Esophagus muscularis mucosa (tissue), 4 donors: Measurements from ENCODE around the gene NTSR1. TPM values are rescaled to one million over a fixed set of nuclear protein-coding genes. Genes with fewer than 3 reads are reported as not detected.

ENCODE experiments used
- DNase-seq: peaks from one replicate; pipeline ENCODE4 v3.0.0-alpha.2; 2017; ENCODE audit errors: extremely low spot score
- H3K27ac ChIP-seq, 4 donors: fragments of 200-600 bp; sonication (generic); replicated peaks in 1 of 4; 1 replicate in 3 of 4; 2 replicates in 1 of 4; pipeline ENCODE4 v1.5.1; 2016 to 2019; ENCODE audit warnings: mild to moderate bottlenecking in 1 of 4
- H3K27me3 ChIP-seq, 4 donors: fragments of 200-600 bp; sonication (generic); one replicate each; pipeline versions ENCODE4 v1.5.1 to v1.6.0; 2016 to 2019
- H3K36me3 ChIP-seq, 4 donors: fragments of 200-600 bp; sonication (generic); one replicate each; pipeline ENCODE4 v1.5.1; 2016 to 2019
- H3K4me1 ChIP-seq, 4 donors: fragments of 200-600 bp; sonication (generic); one replicate each; pipeline ENCODE4 v1.5.1; 2016 to 2019
- H3K4me3 ChIP-seq, 4 donors: fragments of 200-600 bp; sonication (generic); 1 replicate in 2 of 4; 2 replicates in 2 of 4; pipeline ENCODE4 v1.5.1; 2016 to 2019; ENCODE audit warnings: mild to moderate bottlenecking in 4 of 4, moderate library complexity in 1 of 4
- H3K9me3 ChIP-seq, 4 donors: fragments of 200-600 bp; sonication (generic); 1 replicate in 3 of 4; 2 replicates in 1 of 4; pipeline ENCODE4 v1.5.1; 2016 to 2019
- EP300 ChIP-seq: sonication (generic); formaldehyde crosslinking; IDR thresholded peaks from one replicate; pipeline ENCODE4 v1.6.1; 2017; ENCODE audit warnings: antibody characterized with exemption
- POLR2A ChIP-seq: fragments of 450-650 bp; IDR thresholded peaks from one replicate; pipeline ENCODE4 v1.6.1; 2017; ENCODE audit warnings: antibody characterized with exemption, moderate library complexity, mild to moderate bottlenecking, low read depth
- POLR2AphosphoS5 ChIP-seq, 2 donors: sonication (generic); formaldehyde crosslinking; IDR thresholded peaks; one replicate each; pipeline ENCODE4 v1.6.1; 2017; ENCODE audit warnings: antibody characterized with exemption in 2 of 2
- WGBS: methylation state at CpG from one replicate; pipeline ENCODE4 v1.1.5; 2018; 5-methylcytosine and 5-hydroxymethylcytosine counted together
- intact Hi-C: fragments of 100-400 bp; cut with DNase I; formaldehyde crosslinking; loops from one replicate; pipeline ENCODE4 v1.15.1; 2023
- total RNA-seq, 4 donors: library from RNA; depleted of rRNA; stranded (reverse); fragments of >200 nt; gene quantifications; one replicate each; pipeline versions ENCODE4 v1.1.0 to v1.2.1, GENCODE V29; 2016
- TF ChIP-seq, protein P1 (sequence below), 3 experiments: fragments of 200-600 bp in 2 of 3; fragments of 450-650 bp in 1 of 3; sonication (generic) in 2 of 3; IDR thresholded peaks; one replicate each; pipeline ENCODE4 v1.5.1; 2017 to 2019; ENCODE audit warnings: antibody characterized with exemption in 3 of 3, mild to moderate bottlenecking in 2 of 3, moderate library complexity in 1 of 3

NTSR1 gene
- total RNA-seq, 4 donors from 2014 or later = 0.42 to 1.6 (median 0.80) TPM

DNA sequence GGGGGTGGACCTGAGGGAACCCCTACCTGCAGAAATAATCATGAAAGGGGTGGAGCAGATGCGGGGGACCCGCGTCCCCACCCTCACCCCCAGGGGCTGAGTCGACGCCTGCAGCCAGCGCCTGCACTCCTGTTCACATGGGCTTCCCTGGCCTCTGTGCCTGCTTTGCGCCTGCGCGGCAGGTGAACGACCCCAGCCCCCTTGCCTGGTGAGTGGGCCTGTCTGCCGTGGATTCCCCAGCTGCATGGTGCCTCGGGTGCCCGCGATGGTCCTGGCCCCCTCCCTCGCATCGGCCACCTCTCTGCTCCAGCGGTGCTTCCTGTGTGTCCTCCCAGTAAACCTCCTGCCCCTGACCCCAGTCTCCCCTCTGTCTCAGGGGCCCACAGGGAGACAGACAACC is 18.8 kb upstream of the NTSR1 start:
- intact Hi-C loops = no loop called here
- Histone ChIP-seq H3K9me3 (no peaks in the 10 kb centered on the region), H3K27ac (no peak overlapping the region), H3K4me3 (no peak overlapping the region), H3K36me3 (no peaks in the 10 kb centered on the region), H3K4me1 (peaks cover 0 to 18% (median 12%) of the 10 kb centered on the region in 4 donors), H3K27me3 (peaks cover 0 to 56% (median 2%) of the 10 kb centered on the region in 4 donors)
- no peak for TF ChIP-seq EP300
- TF ChIP-seq POLR2AphosphoS5 (IDR thresholded peaks at IDR 0.05) = no peak
- no peak for TF ChIP-seq POLR2A
- TF ChIP-seq, protein P1, sequence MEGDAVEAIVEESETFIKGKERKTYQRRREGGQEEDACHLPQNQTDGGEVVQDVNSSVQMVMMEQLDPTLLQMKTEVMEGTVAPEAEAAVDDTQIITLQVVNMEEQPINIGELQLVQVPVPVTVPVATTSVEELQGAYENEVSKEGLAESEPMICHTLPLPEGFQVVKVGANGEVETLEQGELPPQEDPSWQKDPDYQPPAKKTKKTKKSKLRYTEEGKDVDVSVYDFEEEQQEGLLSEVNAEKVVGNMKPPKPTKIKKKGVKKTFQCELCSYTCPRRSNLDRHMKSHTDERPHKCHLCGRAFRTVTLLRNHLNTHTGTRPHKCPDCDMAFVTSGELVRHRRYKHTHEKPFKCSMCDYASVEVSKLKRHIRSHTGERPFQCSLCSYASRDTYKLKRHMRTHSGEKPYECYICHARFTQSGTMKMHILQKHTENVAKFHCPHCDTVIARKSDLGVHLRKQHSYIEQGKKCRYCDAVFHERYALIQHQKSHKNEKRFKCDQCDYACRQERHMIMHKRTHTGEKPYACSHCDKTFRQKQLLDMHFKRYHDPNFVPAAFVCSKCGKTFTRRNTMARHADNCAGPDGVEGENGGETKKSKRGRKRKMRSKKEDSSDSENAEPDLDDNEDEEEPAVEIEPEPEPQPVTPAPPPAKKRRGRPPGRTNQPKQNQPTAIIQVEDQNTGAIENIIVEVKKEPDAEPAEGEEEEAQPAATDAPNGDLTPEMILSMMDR (IDR thresholded peaks at IDR 0.05) = no peak
- no peak for DNase-seq
- WGBS = 96% methylated on average over 4 of the region's 17 CpGs

DNA sequence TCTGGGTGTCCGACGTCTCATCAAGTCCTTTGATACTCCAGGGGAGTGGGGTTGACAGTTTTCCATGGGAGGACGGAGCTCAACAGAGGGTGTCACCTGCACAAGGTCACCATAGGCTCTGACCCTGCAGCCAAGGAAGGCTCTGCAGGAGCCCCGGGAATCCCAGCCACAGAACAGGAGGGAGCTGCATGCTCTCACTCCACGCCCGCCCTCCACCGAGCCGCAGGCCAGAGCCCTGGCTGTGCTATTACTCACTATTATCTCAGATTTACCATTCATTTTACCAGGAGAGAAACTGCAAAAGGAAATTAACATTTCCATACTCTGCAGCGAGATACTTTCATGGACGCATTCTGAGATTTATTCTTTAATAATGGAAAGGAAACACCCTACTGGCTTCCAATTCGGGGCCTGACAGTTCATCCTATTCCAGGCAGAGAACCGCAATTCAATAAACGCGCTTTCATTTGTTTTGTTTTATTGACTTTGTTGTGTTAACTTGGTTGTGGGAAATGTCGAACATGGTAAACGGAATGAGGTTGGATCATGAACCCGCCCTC is 18.3 kb upstream of the NTSR1 start:
- DNase-seq = no peak
- no peak overlapping the region for H3K4me3 ChIP-seq
- intact Hi-C loops = no loop called here
- H3K9me3 ChIP-seq = no peaks in the 10 kb centered on the region
- TF ChIP-seq POLR2AphosphoS5 (IDR thresholded peaks at IDR 0.05) (no peak), POLR2A (no peak), EP300 (no peak)
- TF ChIP-seq, protein P1 (IDR thresholded peaks at IDR 0.05) = no peak
- 88% methylated on average over 14 of the region's 17 CpGs for WGBS
- H3K27ac ChIP-seq = no peak overlapping the region
- peaks cover 0 to 51% (median 2%) of the 10 kb centered on the region in 4 donors for H3K27me3 ChIP-seq
- no peaks in the 10 kb centered on the region for H3K36me3 ChIP-seq
- H3K4me1 ChIP-seq = peaks cover 0 to 18% (median 12%) of the 10 kb centered on the region in 4 donors

DNA sequence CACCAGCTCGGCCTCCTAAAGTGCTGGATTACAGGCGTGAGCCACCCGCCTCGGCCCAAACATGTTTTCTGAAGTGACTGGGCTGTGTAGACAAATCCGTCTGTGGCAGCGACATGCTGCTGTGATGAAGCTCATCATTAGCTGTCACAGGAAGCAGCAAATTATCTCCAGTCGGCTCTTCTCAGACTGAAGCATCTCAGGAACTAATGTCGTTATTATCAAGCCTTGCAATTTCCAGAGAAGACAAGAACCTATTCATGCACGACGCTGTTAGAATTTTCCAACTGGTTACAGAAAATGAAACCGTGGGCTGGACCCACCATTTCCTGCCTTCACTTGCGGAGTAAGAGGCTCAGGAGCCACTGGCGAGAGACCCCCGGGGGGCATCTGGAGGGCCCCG is 17.1 kb upstream of the NTSR1 start:
- Histone ChIP-seq H3K36me3 (no peaks in the 10 kb centered on the region), H3K4me1 (peaks cover 0 to 18% (median 12%) of the 10 kb centered on the region in 4 donors), H3K27ac (no peak overlapping the region), H3K27me3 (peaks cover 0 to 41% (median 2%) of the 10 kb centered on the region in 4 donors), H3K9me3 (no peaks in the 10 kb centered on the region), H3K4me3 (no peak overlapping the region)
- 71% methylated on average over 15 of the region's 15 CpGs for WGBS
- no peak for TF ChIP-seq POLR2AphosphoS5 (IDR thresholded peaks at IDR 0.05)
- TF ChIP-seq EP300 = no peak
- TF ChIP-seq, protein P1 (IDR thresholded peaks at IDR 0.05) = no peak
- no peak for TF ChIP-seq POLR2A
- DNase-seq = no peak
- intact Hi-C loops = no loop called here

DNA sequence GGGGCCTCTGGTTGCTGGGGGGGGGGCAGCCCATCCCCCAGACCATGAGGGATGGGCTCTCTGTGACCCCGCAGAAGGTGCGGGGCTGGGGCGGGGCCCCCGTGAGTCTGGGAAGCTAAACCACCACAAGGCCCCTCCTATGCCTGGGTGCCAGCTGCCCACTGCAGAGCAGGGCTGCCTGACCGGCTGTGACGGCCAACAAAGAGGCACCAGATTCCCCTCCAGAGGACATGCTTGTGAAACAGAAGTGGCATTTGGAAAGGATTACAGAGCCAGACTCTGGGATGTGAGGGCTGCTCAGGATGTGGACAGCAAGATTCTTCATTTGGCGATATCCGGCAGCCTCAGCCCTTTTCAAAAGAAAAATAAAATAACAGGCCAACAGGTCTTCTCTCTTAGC is 16.5 kb upstream of the NTSR1 start:
- H3K4me3 ChIP-seq = no peak overlapping the region
- no peaks in the 10 kb centered on the region for H3K36me3 ChIP-seq
- no peak for DNase-seq
- WGBS = 83% methylated on average over 8 of the region's 8 CpGs
- H3K27me3 ChIP-seq = peaks cover 0 to 36% (median 2%) of the 10 kb centered on the region in 4 donors
- no peaks in the 10 kb centered on the region for H3K9me3 ChIP-seq
- intact Hi-C loops = no loop called here
- no peak overlapping the region for H3K27ac ChIP-seq
- H3K4me1 ChIP-seq = peaks cover 0 to 20% (median 12%) of the 10 kb centered on the region in 4 donors
- no peak for TF ChIP-seq POLR2AphosphoS5 (IDR thresholded peaks at IDR 0.05)
- TF ChIP-seq, protein P1 (IDR thresholded peaks at IDR 0.05) = no peak
- TF ChIP-seq EP300 = no peak
- no peak for TF ChIP-seq POLR2A
